Karpas-422 (cell line): ENCODE measurements around the gene CNEP1R1. TPM values are rescaled to one million over a fixed set of nuclear protein-coding genes. Genes with fewer than 3 reads are reported as not detected.

Source experiments
- DNase-seq: peaks from one replicate; pipeline ENCODE4 v3.0.0-alpha.2; 2015
- H2AFZ ChIP-seq: fragments of 200-600 bp; sonication (generic); 2 replicates; pipeline ENCODE4 v1.6.1; 2014; ENCODE audit warnings: antibody characterized with exemption, low read length, mixed read lengths
- H3K27ac ChIP-seq: fragments of 200-600 bp; sonication (generic); 2 replicates; pipeline ENCODE4 v1.5.1; 2014; ENCODE audit warnings: mild to moderate bottlenecking, low read length, moderate library complexity
- H3K27me3 ChIP-seq: fragments of 200-600 bp; sonication (generic); 2 replicates; pipeline ENCODE4 v1.6.1; 2014; ENCODE audit warnings: low read length, mixed read lengths
- H3K36me3 ChIP-seq: fragments of 200-600 bp; sonication (generic); 2 replicates; pipeline ENCODE4 v1.6.1; 2014; ENCODE audit warnings: low read length, mixed read lengths; ENCODE audit not compliant: insufficient read depth
- H3K4me1 ChIP-seq: fragments of 200-600 bp; sonication (generic); 2 replicates; pipeline ENCODE4 v1.6.1; 2014; ENCODE audit warnings: mild to moderate bottlenecking, low read length, mixed read lengths
- H3K4me2 ChIP-seq: fragments of 200-600 bp; sonication (generic); 2 replicates; pipeline ENCODE4 v1.6.1; 2014; ENCODE audit warnings: low read length, low read depth, mild to moderate bottlenecking; ENCODE audit not compliant: poor library complexity, severe bottlenecking
- H3K4me3 ChIP-seq: fragments of 200-600 bp; sonication (generic); 2 replicates; pipeline ENCODE4 v1.5.1; 2014; ENCODE audit warnings: mild to moderate bottlenecking, antibody characterized with exemption, low read length, mixed read lengths
- H3K79me2 ChIP-seq: fragments of 200-600 bp; sonication (generic); 2 replicates; pipeline ENCODE4 v1.6.1; 2014; ENCODE audit warnings: mild to moderate bottlenecking, low read length, mixed read lengths
- H3K9ac ChIP-seq: fragments of 200-600 bp; sonication (generic); 2 replicates; pipeline ENCODE4 v1.6.0; 2014; ENCODE audit warnings: low read length
- H3K9me2 ChIP-seq: fragments of 200-600 bp; sonication (generic), shearing (Covaris generic); replicated peaks from 2 replicates; pipeline ENCODE4 v1.6.0; 2014; ENCODE audit warnings: mild to moderate bottlenecking, low read length, moderate library complexity; ENCODE audit not compliant: insufficient read depth
- H3K9me3 ChIP-seq: fragments of 300-700, 200-600 bp; sonication (generic); 2 replicates; pipeline ENCODE4 v1.6.1; 2014; ENCODE audit warnings: low read length, mixed read lengths
- H4K20me1 ChIP-seq: fragments of 200-600 bp; sonication (generic); 2 replicates; pipeline ENCODE4 v1.6.1; 2014; ENCODE audit warnings: mild to moderate bottlenecking, antibody characterized with exemption, low read length, low read depth; ENCODE audit not compliant: insufficient read depth
- total RNA-seq: library from RNA; depleted of rRNA; stranded (reverse); fragments of >200 nt; shearing (Covaris generic); gene quantifications from 2 replicates; pipeline ENCODE4 v1.2.3, GENCODE V29; 2014; ENCODE audit warnings: low replicate concordance

Gene CNEP1R1
- total RNA-seq, 1 experiment from 2014 or later: 27.1 TPM

GRCh38 chr16:50058091-50058771, 33.2 kb downstream of the CNEP1R1 start:
- Histone ChIP-seq H3K79me2 (no peaks in the 10 kb centered on the region), H3K4me1 (no peaks in the 10 kb centered on the region), H3K27ac (no peak overlapping the region), H2AFZ (no peak overlapping the region), H3K27me3 (no peaks in the 10 kb centered on the region), H3K4me3 (no peak overlapping the region), H4K20me1 (no peaks in the 10 kb centered on the region), H3K4me2 (no peak overlapping the region), H3K9me2 (no peaks in the 10 kb centered on the region), H3K9me3 (no peaks in the 10 kb centered on the region), H3K9ac (no peak overlapping the region), H3K36me3 (no peaks in the 10 kb centered on the region)
- DNase-seq: no peak

GRCh38 chr16:50059111-50059510, 34.1 kb downstream of the CNEP1R1 start:
- DNase-seq: no peak
- no peak overlapping the region for H3K9ac ChIP-seq
- H3K4me2 ChIP-seq: no peak overlapping the region
- no peaks in the 10 kb centered on the region for H3K36me3 ChIP-seq
- H3K9me3 ChIP-seq: no peaks in the 10 kb centered on the region
- no peaks in the 10 kb centered on the region for H3K4me1 ChIP-seq
- H3K9me2 ChIP-seq: no peaks in the 10 kb centered on the region
- H2AFZ ChIP-seq: no peak overlapping the region
- H3K4me3 ChIP-seq: no peak overlapping the region
- H3K79me2 ChIP-seq: no peaks in the 10 kb centered on the region
- H3K27ac ChIP-seq: no peak overlapping the region
- no peaks in the 10 kb centered on the region for H3K27me3 ChIP-seq
- H4K20me1 ChIP-seq: no peaks in the 10 kb centered on the region

- Histone ChIP-seq H4K20me1 (no peaks in the 10 kb centered on the region), H3K9ac (no peak overlapping the region), H3K27ac (no peak overlapping the region), H3K4me3 (no peak overlapping the region), H3K4me2 (no peak overlapping the region), H3K27me3 (no peaks in the 10 kb centered on the region), H3K4me1 (no peaks in the 10 kb centered on the region), H2AFZ (no peak overlapping the region), H3K79me2 (no peaks in the 10 kb centered on the region), H3K9me3 (no peaks in the 10 kb centered on the region), H3K9me2 (no peaks in the 10 kb centered on the region), H3K36me3 (no peaks in the 10 kb centered on the region)
- no peak for DNase-seq
These were observed 34.6 kb downstream of the CNEP1R1 start for GRCh38 chr16:50059669-50060068.

GRCh38 chr16:50061326-50061725, 36.3 kb downstream of the CNEP1R1 start:
- no peaks in the 10 kb centered on the region for H3K27me3 ChIP-seq
- H4K20me1 ChIP-seq: no peaks in the 10 kb centered on the region; the same call in 1 of the 2 replicates
- no peaks in the 10 kb centered on the region for H3K9me2 ChIP-seq
- H3K4me2 ChIP-seq: no peak overlapping the region
- no peak overlapping the region for H3K9ac ChIP-seq
- H3K9me3 ChIP-seq: no peaks in the 10 kb centered on the region
- no peaks in the 10 kb centered on the region for H3K36me3 ChIP-seq
- no peak overlapping the region for H2AFZ ChIP-seq
- peaks cover 4% of the 10 kb centered on the region for H3K4me1 ChIP-seq
- no peak overlapping the region for H3K4me3 ChIP-seq
- H3K27ac ChIP-seq: no peak overlapping the region
- no peak for DNase-seq
- peaks cover under 1% of the 10 kb centered on the region for H3K79me2 ChIP-seq

GRCh38 chr16:50065241-50065623, 40.2 kb downstream of the CNEP1R1 start:
- H3K27me3 ChIP-seq: no peaks in the 10 kb centered on the region
- no peaks in the 10 kb centered on the region for H3K9me3 ChIP-seq
- H3K36me3 ChIP-seq: peaks cover 18% of the 10 kb centered on the region
- peaks cover 38% of the 10 kb centered on the region for H3K79me2 ChIP-seq
- peak overlapping the region; percentile 99; the same call in 1 of the 2 replicates for H3K4me3 ChIP-seq
- peaks cover 32% of the 10 kb centered on the region for H3K4me1 ChIP-seq
- H4K20me1 ChIP-seq: peaks cover 5% of the 10 kb centered on the region; the same call in 1 of the 2 replicates
- no peak overlapping the region for H3K27ac ChIP-seq
- no peaks in the 10 kb centered on the region for H3K9me2 ChIP-seq
- H2AFZ ChIP-seq: no peak overlapping the region
- peak overlapping the region; percentile 52 for H3K4me2 ChIP-seq
- peak overlapping the region; percentile 13; the same call in 1 of the 2 replicates for H3K9ac ChIP-seq
- no peak for DNase-seq

- H3K9me2 ChIP-seq: no peaks in the 10 kb centered on the region
- H4K20me1 ChIP-seq: peaks cover 5% of the 10 kb centered on the region; the same call in 1 of the 2 replicates
- H3K4me1 ChIP-seq: peaks cover 32% of the 10 kb centered on the region
- peak within 1 kb of the TSS; percentile 77 for H3K27ac ChIP-seq
- H3K79me2 ChIP-seq: peaks cover 41% of the 10 kb centered on the region
- DNase-seq: peak; percentile 97
- peak within 1 kb of the TSS; percentile 95 for H3K9ac ChIP-seq
- H2AFZ ChIP-seq: peak within 1 kb of the TSS; percentile 94; the same call in 1 of the 2 replicates
- H3K27me3 ChIP-seq: no peaks in the 10 kb centered on the region
- peak within 1 kb of the TSS; percentile 97 for H3K4me2 ChIP-seq
- peaks cover 19% of the 10 kb centered on the region for H3K36me3 ChIP-seq
- H3K9me3 ChIP-seq: no peaks in the 10 kb centered on the region
- H3K4me3 ChIP-seq: peak within 1 kb of the TSS; percentile 99
These were observed 40.8 kb downstream of the CNEP1R1 start, which contains the start of gene HEATR3 for GRCh38 chr16:50065624-50066481. HEATR3 (plus strand) TSS chr16:50065970; CDS start chr16:50066132, 162 bp downstream.

GRCh38 chr16:50066482-50067289, 41.7 kb downstream of the CNEP1R1 start:
- Histone ChIP-seq H3K9me2 (no peaks in the 10 kb centered on the region), H3K27ac (no peak overlapping the region), H3K9ac (peak overlapping the region; percentile 95), H3K4me1 (peaks cover 32% of the 10 kb centered on the region), H3K27me3 (no peaks in the 10 kb centered on the region), H3K79me2 (peaks cover 48% of the 10 kb centered on the region), H3K4me3 (peak overlapping the region; percentile 99), H3K4me2 (peak overlapping the region; percentile 97), H3K36me3 (peaks cover 23% of the 10 kb centered on the region), H2AFZ (peak overlapping the region; percentile 73; the same call in 1 of the 2 replicates), H4K20me1 (peaks cover 5% of the 10 kb centered on the region; the same call in 1 of the 2 replicates), H3K9me3 (no peaks in the 10 kb centered on the region)
- peak; percentile 45 for DNase-seq
